Breast epithelium (tissue), 3 donors: Measurements from ENCODE around the gene MAP4.

Experiments used
- POLR2A ChIP-seq: fragments of 450-650 bp; IDR thresholded peaks from one replicate; pipeline ENCODE4 v1.6.1; 2016; ENCODE audit warnings: antibody characterized with exemption, mild to moderate bottlenecking, moderate library complexity
- POLR2AphosphoS5 ChIP-seq, 3 donors: sonication (generic); formaldehyde crosslinking; IDR thresholded peaks; one replicate each; pipeline ENCODE4 v1.6.1; 2017; ENCODE audit warnings: antibody characterized with exemption in 3 of 3
- TF ChIP-seq, protein P1 (sequence below), 3 donors: fragments of 450-650 bp; IDR thresholded peaks; one replicate each; pipeline ENCODE4 v1.5.1; 2016 to 2017; ENCODE audit warnings: antibody characterized with exemption in 3 of 3, mild to moderate bottlenecking in 3 of 3, moderate library complexity in 3 of 3

- TF ChIP-seq POLR2A (no peak), POLR2AphosphoS5 (IDR thresholded peaks at IDR 0.05) (no peak)
- TF ChIP-seq, protein P1, sequence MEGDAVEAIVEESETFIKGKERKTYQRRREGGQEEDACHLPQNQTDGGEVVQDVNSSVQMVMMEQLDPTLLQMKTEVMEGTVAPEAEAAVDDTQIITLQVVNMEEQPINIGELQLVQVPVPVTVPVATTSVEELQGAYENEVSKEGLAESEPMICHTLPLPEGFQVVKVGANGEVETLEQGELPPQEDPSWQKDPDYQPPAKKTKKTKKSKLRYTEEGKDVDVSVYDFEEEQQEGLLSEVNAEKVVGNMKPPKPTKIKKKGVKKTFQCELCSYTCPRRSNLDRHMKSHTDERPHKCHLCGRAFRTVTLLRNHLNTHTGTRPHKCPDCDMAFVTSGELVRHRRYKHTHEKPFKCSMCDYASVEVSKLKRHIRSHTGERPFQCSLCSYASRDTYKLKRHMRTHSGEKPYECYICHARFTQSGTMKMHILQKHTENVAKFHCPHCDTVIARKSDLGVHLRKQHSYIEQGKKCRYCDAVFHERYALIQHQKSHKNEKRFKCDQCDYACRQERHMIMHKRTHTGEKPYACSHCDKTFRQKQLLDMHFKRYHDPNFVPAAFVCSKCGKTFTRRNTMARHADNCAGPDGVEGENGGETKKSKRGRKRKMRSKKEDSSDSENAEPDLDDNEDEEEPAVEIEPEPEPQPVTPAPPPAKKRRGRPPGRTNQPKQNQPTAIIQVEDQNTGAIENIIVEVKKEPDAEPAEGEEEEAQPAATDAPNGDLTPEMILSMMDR (IDR thresholded peaks at IDR 0.05) = no peak
These were observed 160.5 kb downstream of the MAP4 start for GRCh38 chr3:47855461-47856383.
